Measurements from ENCODE around the gene C16orf54.

DNA sequence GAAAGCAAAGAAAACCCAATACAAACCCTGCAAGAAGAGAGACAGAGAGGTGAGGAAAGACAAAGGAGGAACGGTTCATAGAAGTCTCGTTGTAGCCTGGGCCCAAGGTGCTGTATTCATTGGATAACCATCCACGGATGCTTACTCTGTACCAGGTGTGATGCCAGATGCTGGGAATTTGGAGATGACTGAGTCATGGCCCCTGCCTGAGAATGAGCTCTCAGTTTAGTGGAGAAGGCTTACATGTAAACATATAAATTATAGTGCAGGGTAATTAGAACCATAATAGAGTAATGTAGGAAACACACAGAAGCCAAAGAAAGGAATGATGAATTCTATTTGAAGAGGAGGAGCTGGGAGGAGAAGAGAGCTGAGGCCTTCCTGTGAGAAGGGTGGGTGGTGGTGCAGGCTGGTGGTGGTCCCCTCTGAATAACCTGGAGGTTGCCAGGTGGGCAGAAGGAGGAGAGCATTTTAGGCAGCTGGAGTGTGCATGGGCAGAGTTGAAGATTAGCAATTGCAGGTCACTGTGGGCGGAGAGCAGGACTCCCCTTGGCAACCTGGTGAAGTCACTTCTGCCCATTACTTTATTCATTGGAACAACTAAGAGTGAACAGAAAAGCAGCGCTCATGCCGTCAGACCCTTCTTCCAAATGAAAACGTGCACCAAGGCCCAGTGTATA lies 24.6 kb upstream of the C16orf54 start:
- TF ChIP-seq POLR2AphosphoS5 (IDR thresholded peaks at IDR 0.05; ENCODE audit: low read depth, low read length) (no peak), POLR2A (IDR thresholded peaks at IDR 0.05; ENCODE audit: low read depth, low read length) (no peak), TAF1 (IDR thresholded peaks at IDR 0.05; ENCODE audit: low read depth, low read length) (no peak), POU2F2 (IDR thresholded peaks at IDR 0.05; ENCODE audit: low read depth, low read length) (no peak), SPI1 (IDR thresholded peaks at IDR 0.05; ENCODE audit: low read depth, low read length) (no peak), PAX5 (IDR thresholded peaks at IDR 0.05; ENCODE audit: insufficient read depth, low read length, severe bottlenecking) (no peak)

All from GM12891 (cell line).